Heart left ventricle (tissue), 16 donors: ENCODE measurements around the gene ANO4. TPM values are rescaled to one million over a fixed set of nuclear protein-coding genes. Genes with fewer than 3 reads are reported as not detected.

ENCODE experiments used
- ATAC-seq, 4 donors: fragments of 200-7000 bp; cut with Tn5 transposase; one replicate each; pipeline ENCODE4 v1.9.1; 2020 to 2022; ENCODE audit warnings: moderate library complexity in 4 of 4, mild to moderate bottlenecking in 3 of 4, moderate number of reproducible peaks in 1 of 4
- DNase-seq, 5 donors: peaks; one replicate each; pipeline ENCODE4 v3.0.0-alpha.2; 2020
- H3K27ac ChIP-seq, 12 donors: fragments of 200-600 bp; sonication (generic) in 4 of 12; one replicate each; pipeline versions ENCODE4 v1.5.0 to v1.8.0; 2016 to 2022; ENCODE audit warnings: mild to moderate bottlenecking in 2 of 12
- H3K27me3 ChIP-seq, 9 donors: fragments of 200-600 bp; sonication (generic) in 2 of 9; one replicate each; pipeline versions ENCODE4 v1.5.1 to v1.8.0; 2016 to 2022; ENCODE audit warnings: mild to moderate bottlenecking in 3 of 9
- H3K36me3 ChIP-seq, 9 donors: fragments of 200-600 bp; sonication (generic) in 2 of 9; one replicate each; pipeline versions ENCODE4 v1.5.0 to v1.8.0; 2018 to 2022; ENCODE audit warnings: mild to moderate bottlenecking in 2 of 9
- H3K4me1 ChIP-seq, 12 donors: fragments of 200-600 bp; sonication (generic) in 4 of 12; one replicate each; pipeline versions ENCODE4 v1.5.0 to v1.8.0; 2016 to 2022; ENCODE audit warnings: mild to moderate bottlenecking in 3 of 12
- H3K4me3 ChIP-seq, 12 donors: fragments of 200-600 bp; sonication (generic) in 4 of 12; one replicate each; pipeline versions ENCODE4 v1.5.0 to v1.8.0; 2017 to 2022; ENCODE audit warnings: mild to moderate bottlenecking in 9 of 12, moderate library complexity in 4 of 12
- H3K9me3 ChIP-seq, 12 donors: fragments of 200-600 bp; sonication (generic) in 4 of 12; one replicate each; pipeline versions ENCODE4 v1.5.0 to v1.8.0; 2016 to 2022; ENCODE audit warnings: mild to moderate bottlenecking in 1 of 12
- CTCF ChIP-seq, 12 donors: fragments of 200-600 bp; sonication (generic) in 4 of 12; IDR thresholded peaks; one replicate each; pipeline versions ENCODE4 v1.5.0 to v1.8.0; 2018 to 2022; ENCODE audit warnings: antibody characterized with exemption in 12 of 12, mild to moderate bottlenecking in 5 of 12
- POLR2A ChIP-seq, 2 donors: fragments of 450-650 bp; IDR thresholded peaks; one replicate each; pipeline ENCODE4 v1.6.1; 2017; ENCODE audit warnings: antibody characterized with exemption in 2 of 2, mild to moderate bottlenecking in 2 of 2, moderate library complexity in 2 of 2
- WGBS, 4 donors: extraction: QIAGEN DNeasy Blood & Tissue Kit in 2 of 4; methylation state at CpG; one replicate each; pipeline versions ENCODE4 v1.1.5 to v1.1.7; 2013 to 2018; 5-methylcytosine and 5-hydroxymethylcytosine counted together
- intact Hi-C, 10 donors: fragments of 100-400 bp; cut with DNase I; formaldehyde crosslinking; loops; one replicate each; pipeline versions ENCODE4 v1.11.1 to v1.14.2; 2022
- polyA plus RNA-seq, 2 donors: library from polyadenylated mRNA; stranded (reverse); fragments of 200-250 nt; gene quantifications; one replicate each; pipeline ENCODE4 v1.2.3, GENCODE V29; 2013
- total RNA-seq, 9 donors: library from RNA; depleted of rRNA in 2 of 9; stranded (reverse); fragments of >200 nt in 2 of 9; fragmentation: NEBNext Ultra II Directional in 3 of 9; extraction: Animal tissue kit (Norgen Biotek cat#: 25700) in 3 of 9; gene quantifications; one replicate each; pipeline versions ENCODE4 v1.1.0 to v1.2.4, GENCODE V29; 2016 to 2023
- donor health status: ischemic (EF 13 %, LVEDD 7.1; RV severe dilation, severe dysfunction).
- donor health status: healthy with polysubstance abuse.
- donor health status: DM: no; HTN: yes; CAD: no.
- donor health status: DM: no; HTN: no; CAD: no.
- donor health status: ischemic (EF 25% LVEDD 6.9; RV normal size, moderate dysfunction).
- donor health status: ischemic (EF 25% LVEDD 5.7; RV mildly dilated, moderate dysfunction).
- donor health status: healthy.
- donor health status: DM: yes; HTN: yes; CAD: no.
- donor health status: ischemic (EF 35%, LVEDD 5.7; RV mildly dilated, moderate dysfunction).
- donor health status: nonischemic (EF 11% LVEDD 7.7; RV severe dilation, severe dysfunction).
- donor health status: DM: yes; HTN: yes; CAD: no.
- donor health status: PGD.
- donor health status: ischemic (EF 29% LVEDD 5.4; RV normal size, mild dysfunction).
- donor health status: nonischemic (EF 23%, LVEDD 6.1; RV moderate dilation, normal function).

ANO4 gene
- total and polyA plus RNA-seq, 11 donors: 0.05 to 0.50 (median 0.12) TPM; not detected in 6

GRCh38 chr12:100862676-100863075 lies 68.1 kb downstream of the ANO4 start:
- Histone ChIP-seq H3K4me3 (no peak overlapping the region), H3K4me1 (no peaks in the 10 kb centered on the region), H3K27ac (no peak overlapping the region), H3K27me3 (no peaks in the 10 kb centered on the region), H3K9me3 (no peaks in the 10 kb centered on the region), H3K36me3 (no peaks in the 10 kb centered on the region)
- 61 to 67% (median 64%) methylated on average over 4 of the region's 4 CpGs for WGBS, 4 donors
- DNase-seq (no peak), ATAC-seq (no peak)
- intact Hi-C loops: no loop called here
- no peak for TF ChIP-seq CTCF (IDR thresholded peaks at IDR 0.05)
- no peak for TF ChIP-seq POLR2A (IDR thresholded peaks at IDR 0.05)

- 72 to 87% (median 81%) methylated on average over 6 of the region's 6 CpGs for WGBS, 4 donors
- TF ChIP-seq POLR2A (IDR thresholded peaks at IDR 0.05) (no peak), CTCF (IDR thresholded peaks at IDR 0.05) (no peak)
- no peaks in the 10 kb centered on the region for H3K9me3 ChIP-seq
- H3K4me1 ChIP-seq: no peaks in the 10 kb centered on the region
- ATAC-seq (no peak), DNase-seq (no peak)
- no peaks in the 10 kb centered on the region for H3K27me3 ChIP-seq
- H3K27ac ChIP-seq: no peak overlapping the region
- H3K36me3 ChIP-seq: no peaks in the 10 kb centered on the region
- intact Hi-C loops: no loop called here
- no peak overlapping the region for H3K4me3 ChIP-seq
Measured at GRCh38 chr12:100864366-100864765, 69.8 kb downstream of the ANO4 start.

GRCh38 chr12:100867639-100868393 lies 73.2 kb downstream of the ANO4 start:
- no peak for DNase-seq
- no peaks in the 10 kb centered on the region for H3K4me1 ChIP-seq
- peaks cover 0 to 2% (median 0%) of the 10 kb centered on the region in 12 donors for H3K9me3 ChIP-seq
- no peaks in the 10 kb centered on the region for H3K27me3 ChIP-seq
- 58 to 71% (median 63%) methylated on average over 4 of the region's 4 CpGs for WGBS, 4 donors
- ATAC-seq: no peak
- no peak overlapping the region for H3K27ac ChIP-seq
- no peak overlapping the region for H3K4me3 ChIP-seq
- no peak for TF ChIP-seq CTCF (IDR thresholded peaks at IDR 0.05)
- H3K36me3 ChIP-seq: no peaks in the 10 kb centered on the region
- intact Hi-C loops: no loop called here

- 80 to 93% (median 87%) methylated on average over 1 of the region's 1 CpG for WGBS, 4 donors
- Histone ChIP-seq H3K36me3 (no peaks in the 10 kb centered on the region), H3K9me3 (peaks cover 0 to 9% (median 0%) of the 10 kb centered on the region in 12 donors), H3K4me3 (no peak overlapping the region), H3K27ac (no peak overlapping the region), H3K4me1 (no peaks in the 10 kb centered on the region), H3K27me3 (no peaks in the 10 kb centered on the region)
- ATAC-seq: no peak
- DNase-seq: no peak
- intact Hi-C loops: no loop called here
- TF ChIP-seq POLR2A (IDR thresholded peaks at IDR 0.05) (no peak), CTCF (IDR thresholded peaks at IDR 0.05) (no peak)
Measured at GRCh38 chr12:100868487-100868886, 73.9 kb downstream of the ANO4 start.
